GM12878 (cell line): ENCODE data around the gene LEMD1. TPM values are rescaled to one million over a fixed set of nuclear protein-coding genes. Genes with fewer than 3 reads are reported as not detected.
"Not testable (repeated sequence)": the region's sequence is repeated elsewhere in the genome, so short reads cannot be mapped to it uniquely, and the experiment has no call there.

Experiments
- ATAC-seq: fragments of 200-7000 bp; cut with Tn5 transposase; 3 replicates; pipeline ENCODE4 v1.9.1; 2020; ENCODE audit warnings: mild to moderate bottlenecking, moderate library complexity
- BruUV-seq: library from RNA; stranded (reverse); fragments of 400-500 nt; replicated peaks from 2 replicates; lab custom pipeline; 2021; lab: Mats Ljungman, UMichigan
- CTCF ChIA-PET: fragments of 300-600 bp; sonication (Branson Sonifier 250); formaldehyde crosslinking; extraction: SDS; loops from one replicate; lab custom pipeline; 2021; ENCODE audit warnings: inconsistent platforms; lab: Yijun Ruan, JAX
- POLR2A ChIA-PET: fragments of 350-600 bp; formaldehyde crosslinking; extraction: SDS; loops from one replicate; lab custom pipeline; 2021; ENCODE audit warnings: inconsistent platforms; lab: Charles Lee
- RAD21 ChIA-PET: fragments of 300-600 bp; sonication (Branson Sonifier 250); formaldehyde crosslinking; loops from one replicate; lab custom pipeline; 2023; ENCODE audit warnings: antibody characterized with exemption; ENCODE audit not compliant: unreplicated experiment; lab: Charles Lee
- SMC1A ChIA-PET: fragments of 300-600 bp; sonication (Branson Sonifier 250); formaldehyde crosslinking; loops from one replicate; lab custom pipeline; 2023; ENCODE audit not compliant: unreplicated experiment, uncharacterized antibody; lab: Charles Lee
- DNase-seq: peaks from one replicate; pipeline ENCODE4 v3.0.0-alpha.2; 2011; ENCODE audit warnings: low read depth, low spot score
- FAIRE-seq: peaks from 3 replicates; lab custom pipeline; 2011; peaks lifted over from hg19 to GRCh38; lab: Jason Lieb, UNC
- H2AFZ ChIP-seq: 2 replicates; pipeline ENCODE4 v1.6.0; 2011; ENCODE audit warnings: low read depth, low read length, control low read depth; ENCODE audit not compliant: control insufficient read depth
- H3K27ac ChIP-seq: 2 replicates; pipeline ENCODE4 v1.5.1; 2011; ENCODE audit warnings: control low read depth; ENCODE audit not compliant: control insufficient read depth, insufficient read depth
- H3K27me3 ChIP-seq, 2 experiments: replicated peaks in 1 of 2; 2 replicates each; pipeline versions ENCODE4 v1.6.0 to v1.6.1; 2011; ENCODE audit warnings: low read length in 1 of 2; ENCODE audit not compliant: control insufficient read depth in 2 of 2, insufficient read depth in 2 of 2
- H3K36me3 ChIP-seq, 2 experiments: 2 replicates each; pipeline ENCODE4 v1.5.1; 2011; ENCODE audit warnings: low read length in 1 of 2; ENCODE audit not compliant: control insufficient read depth in 2 of 2, insufficient read depth in 2 of 2
- H3K4me1 ChIP-seq: 2 replicates; pipeline ENCODE4 v1.6.1; 2011; ENCODE audit warnings: mild to moderate bottlenecking, low read length, moderate library complexity, mixed read lengths; ENCODE audit not compliant: control insufficient read depth, insufficient read depth
- H3K4me2 ChIP-seq: 2 replicates; pipeline ENCODE4 v1.6.0; 2011; ENCODE audit warnings: control low read depth; ENCODE audit not compliant: control insufficient read depth, insufficient read depth
- H3K4me3 ChIP-seq: fragments of 200-600 bp; sonication (generic); 2 replicates; pipeline ENCODE4 v1.5.1; 2016
- H3K79me2 ChIP-seq: 2 replicates; pipeline ENCODE4 v1.6.0; 2011; ENCODE audit warnings: low read length; ENCODE audit not compliant: control insufficient read depth, insufficient read depth
- H3K9ac ChIP-seq: 2 replicates; pipeline ENCODE4 v1.8.0; 2011; ENCODE audit warnings: low read length, control low read depth, mixed read lengths; ENCODE audit not compliant: control insufficient read depth, insufficient read depth
- H3K9me3 ChIP-seq: replicated peaks from 3 replicates; pipeline ENCODE4 v1.5.1; 2011; ENCODE audit warnings: mild to moderate bottlenecking, low read length; ENCODE audit not compliant: control insufficient read depth, insufficient read depth
- H4K20me1 ChIP-seq: 2 replicates; pipeline ENCODE4 v1.6.0; 2011; ENCODE audit not compliant: control insufficient read depth, insufficient read depth
- NBN ChIP-seq: fragments of 450-650 bp; IDR thresholded peaks from 2 replicates; pipeline ENCODE4 v1.6.1; 2016
- NFIC ChIP-seq: IDR thresholded peaks from 2 replicates; pipeline ENCODE4 v1.6.1; 2012; ENCODE audit warnings: low read depth, mild to moderate bottlenecking, inconsistent platforms, low read length, moderate library complexity
- POU2F2 ChIP-seq: IDR thresholded peaks from 3 replicates; pipeline ENCODE4 v1.6.1; 2011; ENCODE audit warnings: low read depth, mild to moderate bottlenecking, low read length, borderline replicate concordance
- RAD51 ChIP-seq: fragments of 450-650 bp; IDR thresholded peaks from 2 replicates; pipeline ENCODE4 v1.6.1; 2016; ENCODE audit warnings: moderate library complexity, mild to moderate bottlenecking, inconsistent platforms
- SMAD1 ChIP-seq: fragments of 450-650 bp; IDR thresholded peaks from 2 replicates; pipeline ENCODE4 v1.6.1; 2018; ENCODE audit warnings: mild to moderate bottlenecking, low read depth; ENCODE audit not compliant: partially characterized antibody
- SRF ChIP-seq, 2 experiments: IDR thresholded peaks; 2 replicates each; pipeline ENCODE4 v1.6.1; 2011; ENCODE audit warnings: low read depth in 2 of 2, low read length in 2 of 2, mild to moderate bottlenecking in 1 of 2, moderate library complexity in 1 of 2
- WGBS: methylation state at CpG from one replicate; pipeline ENCODE4 v1.1.6; 2016; ENCODE audit warnings: low lambda C conversion rate; ENCODE audit not compliant: insufficient replicate concordance, insufficient coverage; ENCODE audit errors: missing lambda C conversion rate; 5-methylcytosine and 5-hydroxymethylcytosine counted together
- in situ Hi-C: fragments of 300-500 bp; cut with MboI; formaldehyde crosslinking; loops from 9 replicates; pipeline ENCODE4 v1.14.3; 2018; ENCODE audit warnings: mixed read lengths
- intact Hi-C: fragments of 100-400 bp; cut with micrococcal nuclease; formaldehyde crosslinking; loops from one replicate; pipeline ENCODE4 v1.14.2; 2022; ENCODE audit not compliant: unreplicated experiment
- polyA plus RNA-seq, 11 experiments: library from polyadenylated mRNA; depleted of rRNA in 4 of 11; unstranded in 6 of 11; stranded (reverse) in 5 of 11; fragments of >200 nt; fragmentation: Nextera tagmentation in 4 of 11; fragmentation: Illumina TruSeq in 1 of 11; extraction: Ambion mirVana in 4 of 11; extraction: Trizol in 1 of 11; gene quantifications; 1 replicate in 1 of 11; 2 replicates in 10 of 11; pipeline versions ENCODE4 v1.2.1 to v1.2.3, GENCODE V29; 2011 to 2016; ENCODE audit warnings: inconsistent platforms in 2 of 11, missing spikeins in 2 of 11, low read depth in 1 of 11
- total RNA-seq, 4 experiments: library from RNA; depleted of rRNA in 3 of 4; stranded (reverse); fragments of >200 nt in 3 of 4; fragmentation: Illumina TruSeq in 1 of 4; extraction: Trizol in 1 of 4; gene quantifications; 2 replicates each; pipeline versions ENCODE4 v1.2.1 to v1.2.3, GENCODE V29; 2013 to 2021
- TF ChIP-seq, protein P1 (sequence below): fragments of 450-650 bp; IDR thresholded peaks from 2 replicates; pipeline ENCODE4 v1.6.1; 2016; ENCODE audit warnings: mild to moderate bottlenecking
- TF ChIP-seq, protein P2 (sequence below): fragments of 450-650 bp; IDR thresholded peaks from 2 replicates; pipeline ENCODE4 v1.6.1; 2017; ENCODE audit warnings: mild to moderate bottlenecking, moderate library complexity

The LEMD1 gene
- total and polyA plus RNA-seq, 10 of the 15 experiments (the other 5 are each of a cell fraction or from before 2014, with no cell fraction given): 0.19 to 1.2 (median 0.26) TPM; not detected in 7

GRCh38 chr1:205387845-205388244 lies 34.0 kb downstream of the LEMD1 start (continued):
- TF ChIP-seq NBN: no peak
- TF ChIP-seq, protein P1, sequence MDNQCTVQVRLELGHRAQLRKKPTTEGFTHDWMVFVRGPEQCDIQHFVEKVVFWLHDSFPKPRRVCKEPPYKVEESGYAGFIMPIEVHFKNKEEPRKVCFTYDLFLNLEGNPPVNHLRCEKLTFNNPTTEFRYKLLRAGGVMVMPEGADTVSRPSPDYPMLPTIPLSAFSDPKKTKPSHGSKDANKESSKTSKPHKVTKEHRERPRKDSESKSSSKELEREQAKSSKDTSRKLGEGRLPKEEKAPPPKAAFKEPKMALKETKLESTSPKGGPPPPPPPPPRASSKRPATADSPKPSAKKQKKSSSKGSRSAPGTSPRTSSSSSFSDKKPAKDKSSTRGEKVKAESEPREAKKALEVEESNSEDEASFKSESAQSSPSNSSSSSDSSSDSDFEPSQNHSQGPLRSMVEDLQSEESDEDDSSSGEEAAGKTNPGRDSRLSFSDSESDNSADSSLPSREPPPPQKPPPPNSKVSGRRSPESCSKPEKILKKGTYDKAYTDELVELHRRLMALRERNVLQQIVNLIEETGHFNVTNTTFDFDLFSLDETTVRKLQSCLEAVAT: no peak

GRCh38 chr1:205382990-205383389 lies 38.9 kb downstream of the LEMD1 start:
- H4K20me1 ChIP-seq, FAIRE-seq, ATAC-seq, H3K4me1 ChIP-seq, H3K79me2 ChIP-seq, H3K27ac ChIP-seq, H3K9me3 ChIP-seq, H3K36me3 ChIP-seq, DNase-seq, in situ Hi-C loops, H3K27me3 ChIP-seq, POLR2A ChIA-PET, intact Hi-C loops, H3K4me3 ChIP-seq, H2AFZ ChIP-seq, BruUV-seq, H3K4me2 ChIP-seq, H3K9ac ChIP-seq: not testable (repeated sequence)
- SMC1A ChIA-PET: interaction anchor here (1.3 to 2.2 kb wide), 3 partner anchors 29 to 103 kb away, joined by 3 to 6 read pairs (median 5); no protein-coding TSS in a partner anchor
- WGBS: 19% methylated on average over 3 of the region's 3 CpGs
- CTCF ChIA-PET: interaction anchor here (0.7 to 2.1 kb wide), 7 partner anchors 8 to 678 kb away, joined by 3 to 6 read pairs (median 3); no protein-coding TSS in a partner anchor
- RAD21 ChIA-PET: interaction anchor here (1.7 kb wide), 1 partner anchor 14 kb away, joined by 4 read pairs; no protein-coding TSS in a partner anchor

DNA sequence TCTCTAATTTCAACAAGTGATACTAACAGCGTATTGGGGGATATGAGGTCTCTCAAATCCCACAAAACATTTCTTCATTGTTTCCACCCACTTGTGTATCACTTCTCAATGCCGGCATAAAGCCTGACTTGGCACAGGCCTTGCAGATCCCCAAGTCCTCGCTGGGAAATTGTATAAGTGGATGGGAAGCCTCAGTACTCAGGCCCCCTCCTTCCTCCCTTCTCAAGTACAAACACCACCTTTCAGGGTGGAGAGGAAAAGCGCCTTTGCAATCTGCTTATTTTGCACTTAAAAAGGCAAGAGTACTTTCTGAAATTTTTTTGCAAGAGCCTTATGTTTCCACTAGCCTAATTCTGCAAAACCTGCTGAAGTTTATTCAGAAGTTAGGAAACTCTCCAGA lies 39.3 kb downstream of the LEMD1 start:
- ChIA-PET RAD21 (interaction anchor here (1.7 kb wide), 1 partner anchor 14 kb away, joined by 4 read pairs; no protein-coding TSS in a partner anchor), POLR2A (no interaction called here), CTCF (interaction anchor here (0.8 to 2.1 kb wide), 7 partner anchors 9 to 142 kb away, joined by 3 to 6 read pairs (median 3); no protein-coding TSS in a partner anchor), SMC1A (interaction anchor here (1.3 to 2.2 kb wide), 3 partner anchors 28 to 103 kb away, joined by 3 to 6 read pairs (median 5); no protein-coding TSS in a partner anchor)
- no peak for DNase-seq
- no TSS peak for BruUV-seq
- intact Hi-C loops: no loop called here
- H3K4me2 ChIP-seq: no peak overlapping the region
- no peak overlapping the region for H3K27ac ChIP-seq
- no peaks in the 10 kb centered on the region for H3K79me2 ChIP-seq
- no peaks in the 10 kb centered on the region for H3K9me3 ChIP-seq
- no peak for ATAC-seq
- H3K4me1 ChIP-seq: no peaks in the 10 kb centered on the region
- 27% methylated on average over 4 of the region's 4 CpGs for WGBS
- no peaks in the 10 kb centered on the region for H4K20me1 ChIP-seq
- no peaks in the 10 kb centered on the region for H3K36me3 ChIP-seq
- in situ Hi-C loops: no loop called here
- H3K9ac ChIP-seq: no peak overlapping the region
- peaks cover 4 to 7% of the 10 kb centered on the region in 2 experiments for H3K27me3 ChIP-seq
- no peak for FAIRE-seq
- H2AFZ ChIP-seq: no peak overlapping the region
- H3K4me3 ChIP-seq: no peak overlapping the region
- TF ChIP-seq RAD51 (no peak), NFIC (no peak), SRF (IDR thresholded peaks at IDR 0.05; ENCODE audit: low read depth in 2 of 2, low read length in 2 of 2) (no peak), SMAD1 (no peak), POU2F2 (no peak)
- TF ChIP-seq, protein P2, sequence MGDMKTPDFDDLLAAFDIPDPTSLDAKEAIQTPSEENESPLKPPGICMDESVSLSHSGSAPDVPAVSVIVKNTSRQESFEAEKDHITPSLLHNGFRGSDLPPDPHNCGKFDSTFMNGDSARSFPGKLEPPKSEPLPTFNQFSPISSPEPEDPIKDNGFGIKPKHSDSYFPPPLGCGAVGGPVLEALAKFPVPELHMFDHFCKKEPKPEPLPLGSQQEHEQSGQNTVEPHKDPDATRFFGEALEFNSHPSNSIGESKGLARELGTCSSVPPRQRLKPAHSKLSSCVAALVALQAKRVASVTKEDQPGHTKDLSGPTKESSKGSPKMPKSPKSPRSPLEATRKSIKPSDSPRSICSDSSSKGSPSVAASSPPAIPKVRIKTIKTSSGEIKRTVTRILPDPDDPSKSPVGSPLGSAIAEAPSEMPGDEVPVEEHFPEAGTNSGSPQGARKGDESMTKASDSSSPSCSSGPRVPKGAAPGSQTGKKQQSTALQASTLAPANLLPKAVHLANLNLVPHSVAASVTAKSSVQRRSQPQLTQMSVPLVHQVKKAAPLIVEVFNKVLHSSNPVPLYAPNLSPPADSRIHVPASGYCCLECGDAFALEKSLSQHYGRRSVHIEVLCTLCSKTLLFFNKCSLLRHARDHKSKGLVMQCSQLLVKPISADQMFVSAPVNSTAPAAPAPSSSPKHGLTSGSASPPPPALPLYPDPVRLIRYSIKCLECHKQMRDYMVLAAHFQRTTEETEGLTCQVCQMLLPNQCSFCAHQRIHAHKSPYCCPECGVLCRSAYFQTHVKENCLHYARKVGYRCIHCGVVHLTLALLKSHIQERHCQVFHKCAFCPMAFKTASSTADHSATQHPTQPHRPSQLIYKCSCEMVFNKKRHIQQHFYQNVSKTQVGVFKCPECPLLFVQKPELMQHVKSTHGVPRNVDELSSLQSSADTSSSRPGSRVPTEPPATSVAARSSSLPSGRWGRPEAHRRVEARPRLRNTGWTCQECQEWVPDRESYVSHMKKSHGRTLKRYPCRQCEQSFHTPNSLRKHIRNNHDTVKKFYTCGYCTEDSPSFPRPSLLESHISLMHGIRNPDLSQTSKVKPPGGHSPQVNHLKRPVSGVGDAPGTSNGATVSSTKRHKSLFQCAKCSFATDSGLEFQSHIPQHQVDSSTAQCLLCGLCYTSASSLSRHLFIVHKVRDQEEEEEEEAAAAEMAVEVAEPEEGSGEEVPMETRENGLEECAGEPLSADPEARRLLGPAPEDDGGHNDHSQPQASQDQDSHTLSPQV: no peak
- TF ChIP-seq, all 136 proteins: peak for 0
